ENCODE data around the gene TACC3.

GRCh38 chr4:1784789-1785591 is 63.7 kb downstream of the TACC3 start:
- TF ChIP-seq ZBTB21 (tag by site-specific recombination; IDR thresholded peaks at IDR 0.05) (no peak), BCL11A (tag by site-specific recombination; IDR thresholded peaks at IDR 0.05; ENCODE audit: low read depth) (no peak), ZNF16 (tag by site-specific recombination; IDR thresholded peaks at IDR 0.05; ENCODE audit: low read depth) (no peak), ZNF354C (tag by site-specific recombination; IDR thresholded peaks at IDR 0.05; ENCODE audit: borderline replicate concordance, low read depth) (no peak), SP3 (tag by site-specific recombination; IDR thresholded peaks at IDR 0.05) (no peak), ZNF24 (tag by site-specific recombination; IDR thresholded peaks at IDR 0.05) (no peak), ZNF18 (tag by site-specific recombination; IDR thresholded peaks at IDR 0.05) (no peak), KLF16 (tag by site-specific recombination; IDR thresholded peaks at IDR 0.05) (no peak), ZNF155 (tag by site-specific recombination; IDR thresholded peaks at IDR 0.05) (no peak), YY1 (tag by site-specific recombination; IDR thresholded peaks at IDR 0.05) (no peak), ZNF302 (tag by site-specific recombination; IDR thresholded peaks at IDR 0.05; ENCODE audit: low read depth) (no peak)
- TF ChIP-seq, protein P1, sequence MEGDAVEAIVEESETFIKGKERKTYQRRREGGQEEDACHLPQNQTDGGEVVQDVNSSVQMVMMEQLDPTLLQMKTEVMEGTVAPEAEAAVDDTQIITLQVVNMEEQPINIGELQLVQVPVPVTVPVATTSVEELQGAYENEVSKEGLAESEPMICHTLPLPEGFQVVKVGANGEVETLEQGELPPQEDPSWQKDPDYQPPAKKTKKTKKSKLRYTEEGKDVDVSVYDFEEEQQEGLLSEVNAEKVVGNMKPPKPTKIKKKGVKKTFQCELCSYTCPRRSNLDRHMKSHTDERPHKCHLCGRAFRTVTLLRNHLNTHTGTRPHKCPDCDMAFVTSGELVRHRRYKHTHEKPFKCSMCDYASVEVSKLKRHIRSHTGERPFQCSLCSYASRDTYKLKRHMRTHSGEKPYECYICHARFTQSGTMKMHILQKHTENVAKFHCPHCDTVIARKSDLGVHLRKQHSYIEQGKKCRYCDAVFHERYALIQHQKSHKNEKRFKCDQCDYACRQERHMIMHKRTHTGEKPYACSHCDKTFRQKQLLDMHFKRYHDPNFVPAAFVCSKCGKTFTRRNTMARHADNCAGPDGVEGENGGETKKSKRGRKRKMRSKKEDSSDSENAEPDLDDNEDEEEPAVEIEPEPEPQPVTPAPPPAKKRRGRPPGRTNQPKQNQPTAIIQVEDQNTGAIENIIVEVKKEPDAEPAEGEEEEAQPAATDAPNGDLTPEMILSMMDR (tag by site-specific recombination; IDR thresholded peaks at IDR 0.05) = no peak

Measured in HEK293 (cell line).